H1 (cell line): Measurements from ENCODE around the gene DDOST. TPM values are rescaled to one million over a fixed set of nuclear protein-coding genes. Genes with fewer than 3 reads are reported as not detected.

Experiments used
- CHD7 ChIP-seq: fragments of 300-600 bp; sonication (generic); IDR thresholded peaks from 2 replicates; pipeline ENCODE4 v1.7.1; 2012; ENCODE audit warnings: low read length, moderate library complexity, mild to moderate bottlenecking, inconsistent platforms; ENCODE audit not compliant: insufficient replicate concordance
- polyA plus RNA-seq, 7 experiments: library from polyadenylated mRNA; depleted of rRNA in 3 of 7; stranded (reverse) in 5 of 7; unstranded in 2 of 7; fragments of >200 nt in 5 of 7; fragments of 200-250 nt in 2 of 7; gene quantifications; 1 replicate in 5 of 7; 2 replicates in 1 of 7; 4 replicates in 1 of 7; pipeline versions ENCODE4 v1.2.1 to v1.2.3, GENCODE V29; 2011 to 2013; ENCODE audit warnings: missing spikeins in 2 of 7, mixed read lengths in 2 of 7
- total RNA-seq: library from RNA; stranded (reverse); fragmentation: NEBNext Ultra II Directional; extraction: Animal tissue kit (Norgen Biotek cat#: 25700); gene quantifications from 2 replicates; pipeline ENCODE4 v1.2.1, GENCODE V29; 2021

Gene DDOST
- total and polyA plus RNA-seq, 2 of the 8 experiments (the other 6 are each of a cell fraction or from before 2014, with no cell fraction given): 253 to 336 TPM

GRCh38 chr1:20691872-20692271 is 30.7 kb upstream of the DDOST start (continued):
- no peak for TF ChIP-seq CHD7
- TF ChIP-seq, all 59 proteins: peak for 0
